GM18907 (cell line): Measurements from ENCODE around the gene HMOX1.
"Not testable (repeated sequence)": the region's sequence is repeated elsewhere in the genome, so short reads cannot be mapped to it uniquely, and the experiment has no call there.

ENCODE experiments used
- ATAC-seq: cut with Tn5 transposase; IDR thresholded peaks from one replicate; pipeline ENCODE4 v1.9.1; 2021; ENCODE audit warnings: mild to moderate bottlenecking, moderate library complexity; ENCODE audit not compliant: unreplicated experiment

The HMOX1 gene

GRCh38 chr22:35430897-35431322 is 50.0 kb downstream of the HMOX1 start:
- no peak for ATAC-seq

GRCh38 chr22:35431483-35432227 is 50.8 kb downstream of the HMOX1 start:
- ATAC-seq, result no peak

- no peak for ATAC-seq
Observed at GRCh38 chr22:35432228-35432905, 51.5 kb downstream of the HMOX1 start.

- ATAC-seq, result no peak
Observed at GRCh38 chr22:35434061-35434710, 53.3 kb downstream of the HMOX1 start.

GRCh38 chr22:35435201-35435740 is 54.4 kb downstream of the HMOX1 start:
- ATAC-seq, result no peak

GRCh38 chr22:35436421-35436820 is 55.5 kb downstream of the HMOX1 start:
- no peak for ATAC-seq

GRCh38 chr22:35437049-35437448 is 56.2 kb downstream of the HMOX1 start:
- no peak for ATAC-seq

GRCh38 chr22:35438673-35439364 is 57.9 kb downstream of the HMOX1 start:
- ATAC-seq, result not testable (repeated sequence)

- no peak for ATAC-seq
Observed at GRCh38 chr22:35439365-35439717, 58.4 kb downstream of the HMOX1 start.

- no peak for ATAC-seq
Observed at GRCh38 chr22:35440129-35440528, 59.2 kb downstream of the HMOX1 start.

- ATAC-seq, result no peak
Observed at GRCh38 chr22:35441489-35442100, 60.7 kb downstream of the HMOX1 start.

GRCh38 chr22:35442471-35442870 is 61.6 kb downstream of the HMOX1 start:
- no peak for ATAC-seq

- no peak for ATAC-seq
Observed at GRCh38 chr22:35443338-35443737, 62.4 kb downstream of the HMOX1 start.
